ENCODE results near the gene CAGE1.

- no peak for TF ChIP-seq CTCF (IDR thresholded peaks at IDR 0.05; ENCODE audit: low read length)
- TF ChIP-seq EZH2 (IDR thresholded peaks at IDR 0.05; ENCODE audit: borderline replicate concordance, low read length), result no peak
Measured at GRCh38 chr6:7401075-7401474, 11.5 kb upstream of the CAGE1 start.

Data from OCI-LY1 (cell line).